ENCODE data around the gene GPR31.

Gene GPR31

GRCh38 chr6:167152862-167153261, 4.9 kb downstream of the GPR31 start:
- DNase-seq = no peak
- peaks cover 26% of the 10 kb centered on the region for H3K4me1 Mint-ChIP-seq
- no peak for ATAC-seq
- no peak overlapping the region for H3K4me3 Mint-ChIP-seq
- no peaks in the 10 kb centered on the region for H3K9me3 Mint-ChIP-seq
- peaks cover 16% of the 10 kb centered on the region for H3K27me3 Mint-ChIP-seq
- no peak overlapping the region for H3K27ac Mint-ChIP-seq

- Mint-ChIP-seq H3K27ac (no peak overlapping the region), H3K27me3 (peaks cover 20% of the 10 kb centered on the region), H3K4me3 (no peak overlapping the region), H3K4me1 (peaks cover 26% of the 10 kb centered on the region), H3K9me3 (no peaks in the 10 kb centered on the region)
- no peak for ATAC-seq
- DNase-seq = no peak
Observed at GRCh38 chr6:167151648-167152047, 6.1 kb downstream of the GPR31 start.

GRCh38 chr6:167150941-167151549, 6.7 kb downstream of the GPR31 start:
- no peaks in the 10 kb centered on the region for H3K9me3 Mint-ChIP-seq
- no peak overlapping the region for H3K4me3 Mint-ChIP-seq
- DNase-seq (peak in 1 of 2 donors; percentile 16), ATAC-seq (peak; percentile 81)
- H3K27me3 Mint-ChIP-seq = peaks cover 23% of the 10 kb centered on the region
- H3K4me1 Mint-ChIP-seq = peaks cover 26% of the 10 kb centered on the region
- no peak overlapping the region for H3K27ac Mint-ChIP-seq

GRCh38 chr6:167148997-167149396, 8.8 kb downstream of the GPR31 start:
- peaks cover 26% of the 10 kb centered on the region for H3K4me1 Mint-ChIP-seq
- H3K27ac Mint-ChIP-seq = no peak overlapping the region
- DNase-seq (no peak), ATAC-seq (no peak)
- H3K4me3 Mint-ChIP-seq = no peak overlapping the region
- no peaks in the 10 kb centered on the region for H3K9me3 Mint-ChIP-seq
- peaks cover 30% of the 10 kb centered on the region for H3K27me3 Mint-ChIP-seq

- H3K27me3 Mint-ChIP-seq = peaks cover 35% of the 10 kb centered on the region
- ATAC-seq (no peak), DNase-seq (no peak)
- no peaks in the 10 kb centered on the region for H3K9me3 Mint-ChIP-seq
- no peak overlapping the region for H3K4me3 Mint-ChIP-seq
- no peak overlapping the region for H3K27ac Mint-ChIP-seq
- peaks cover 19% of the 10 kb centered on the region for H3K4me1 Mint-ChIP-seq
Observed at GRCh38 chr6:167148021-167148420, 9.8 kb downstream of the GPR31 start.

GRCh38 chr6:167146977-167147376, 10.8 kb downstream of the GPR31 start:
- peak overlapping the region in 1 of 2 donors; percentile 62 for H3K4me3 Mint-ChIP-seq
- no peak for ATAC-seq

GRCh38 chr6:167146135-167146534, 11.6 kb downstream of the GPR31 start:
- DNase-seq (no peak), ATAC-seq (no peak)
- H3K27me3 Mint-ChIP-seq = peaks cover 32% of the 10 kb centered on the region
- H3K4me1 Mint-ChIP-seq = peaks cover 12% of the 10 kb centered on the region
- H3K27ac Mint-ChIP-seq = no peak overlapping the region
- peak overlapping the region; percentile 21 to 62 for H3K4me3 Mint-ChIP-seq
- no peaks in the 10 kb centered on the region for H3K9me3 Mint-ChIP-seq

More at GRCh38 chr6:167146977-167147376, 10.8 kb downstream of the GPR31 start:
- Mint-ChIP-seq H3K4me1 (peaks cover 17% of the 10 kb centered on the region), H3K27me3 (peaks cover 28% of the 10 kb centered on the region), H3K9me3 (no peaks in the 10 kb centered on the region), H3K27ac (no peak overlapping the region)
- DNase-seq = no peak

GRCh38 chr6:167145461-167145860, 12.3 kb downstream of the GPR31 start:
- ATAC-seq (no peak), DNase-seq (no peak)
- Mint-ChIP-seq H3K27me3 (peaks cover 39% of the 10 kb centered on the region), H3K9me3 (no peaks in the 10 kb centered on the region), H3K4me1 (peaks cover 10% of the 10 kb centered on the region), H3K4me3 (no peak overlapping the region), H3K27ac (no peak overlapping the region)

GRCh38 chr6:167143041-167143440, 14.7 kb downstream of the GPR31 start:
- H3K4me3 Mint-ChIP-seq = no peak overlapping the region
- no peak overlapping the region for H3K27ac Mint-ChIP-seq
- ATAC-seq = no peak

GRCh38 chr6:167142433-167142761, 15.4 kb downstream of the GPR31 start:
- Mint-ChIP-seq H3K27ac (no peak overlapping the region), H3K27me3 (peaks cover 50% of the 10 kb centered on the region), H3K4me1 (peaks cover 17% of the 10 kb centered on the region), H3K4me3 (no peak overlapping the region), H3K9me3 (no peaks in the 10 kb centered on the region)
- DNase-seq (no peak), ATAC-seq (no peak)

More at GRCh38 chr6:167143041-167143440, 14.7 kb downstream of the GPR31 start:
- H3K9me3 Mint-ChIP-seq = no peaks in the 10 kb centered on the region
- H3K27me3 Mint-ChIP-seq = peaks cover 44% of the 10 kb centered on the region
- DNase-seq = no peak
- H3K4me1 Mint-ChIP-seq = peaks cover 13% of the 10 kb centered on the region

- Mint-ChIP-seq H3K27ac (no peak overlapping the region), H3K4me1 (peaks cover 21% of the 10 kb centered on the region), H3K9me3 (no peaks in the 10 kb centered on the region), H3K27me3 (peaks cover 54% of the 10 kb centered on the region), H3K4me3 (no peak overlapping the region)
- DNase-seq = peak; percentile 20 to 46
- ATAC-seq = peak; percentile 83
Observed at GRCh38 chr6:167141667-167142432, 15.9 kb downstream of the GPR31 start.

- ATAC-seq = no peak
- Mint-ChIP-seq H3K27me3 (peaks cover 52% of the 10 kb centered on the region), H3K27ac (no peak overlapping the region), H3K4me1 (peaks cover 21% of the 10 kb centered on the region), H3K9me3 (no peaks in the 10 kb centered on the region), H3K4me3 (no peak overlapping the region)
- DNase-seq = no peak
Observed at GRCh38 chr6:167140589-167141474, 16.9 kb downstream of the GPR31 start.

- no peaks in the 10 kb centered on the region for H3K9me3 Mint-ChIP-seq
- H3K27ac Mint-ChIP-seq = no peak overlapping the region
- H3K27me3 Mint-ChIP-seq = peaks cover 46% of the 10 kb centered on the region
- ATAC-seq (no peak), DNase-seq (no peak)
- peaks cover 21% of the 10 kb centered on the region for H3K4me1 Mint-ChIP-seq
- H3K4me3 Mint-ChIP-seq = no peak overlapping the region
Observed at GRCh38 chr6:167139761-167140160, 18.0 kb downstream of the GPR31 start.

GRCh38 chr6:167137881-167138280, 19.9 kb downstream of the GPR31 start:
- DNase-seq (no peak), ATAC-seq (no peak)
- Mint-ChIP-seq H3K4me3 (no peak overlapping the region), H3K27ac (no peak overlapping the region), H3K27me3 (peaks cover 31% of the 10 kb centered on the region), H3K4me1 (peaks cover 21% of the 10 kb centered on the region), H3K9me3 (no peaks in the 10 kb centered on the region)

- H3K27ac Mint-ChIP-seq = no peak overlapping the region
- H3K27me3 Mint-ChIP-seq = peaks cover 31% of the 10 kb centered on the region
- no peaks in the 10 kb centered on the region for H3K9me3 Mint-ChIP-seq
- H3K4me1 Mint-ChIP-seq = peaks cover 18% of the 10 kb centered on the region
- no peak for DNase-seq
- no peak for ATAC-seq
- peak overlapping the region in 1 of 2 donors; percentile 42 for H3K4me3 Mint-ChIP-seq
Observed at GRCh38 chr6:167137081-167137480, 20.7 kb downstream of the GPR31 start.

GRCh38 chr6:167136376-167136775, 21.4 kb downstream of the GPR31 start:
- ATAC-seq (no peak), DNase-seq (no peak)
- Mint-ChIP-seq H3K9me3 (no peaks in the 10 kb centered on the region), H3K4me1 (peaks cover 16% of the 10 kb centered on the region), H3K4me3 (no peak overlapping the region), H3K27me3 (peaks cover 30% of the 10 kb centered on the region), H3K27ac (no peak overlapping the region)
